GM23248 (cell line): ENCODE data around the gene MYH14. TPM values are rescaled to one million over a fixed set of nuclear protein-coding genes. Genes with fewer than 3 reads are reported as not detected.

Experiments used
- DNase-seq: peaks from one replicate; pipeline ENCODE4 v3.0.0-alpha.2; 2015
- H2AFZ ChIP-seq: fragments of 200-600 bp; sonication (generic); 2 replicates; pipeline ENCODE4 v1.6.1; 2016; ENCODE audit warnings: antibody characterized with exemption
- H3F3A ChIP-seq: fragments of 200-600 bp; sonication (generic); 2 replicates; pipeline ENCODE4 v1.6.1; 2016; ENCODE audit warnings: mild to moderate bottlenecking, antibody characterized with exemption, mixed run types; ENCODE audit not compliant: insufficient read depth
- H3K27ac ChIP-seq: fragments of 200-600 bp; sonication (generic); 2 replicates; pipeline ENCODE4 v1.5.1; 2016; ENCODE audit warnings: mild to moderate bottlenecking
- H3K27me3 ChIP-seq: fragments of 200-600 bp; sonication (generic); replicated peaks from 2 replicates; pipeline ENCODE4 v1.6.1; 2016; ENCODE audit warnings: mild to moderate bottlenecking; ENCODE audit not compliant: insufficient read depth
- H3K36me3 ChIP-seq: fragments of 200-600 bp; sonication (generic); 2 replicates; pipeline ENCODE4 v1.6.1; 2016; ENCODE audit warnings: low read depth, mild to moderate bottlenecking
- H3K4me1 ChIP-seq: fragments of 200-600 bp; sonication (generic); 2 replicates; pipeline ENCODE4 v1.6.1; 2016; ENCODE audit warnings: mild to moderate bottlenecking; ENCODE audit not compliant: insufficient read depth
- H3K4me2 ChIP-seq: fragments of 200-600 bp; sonication (generic); one replicate; pipeline ENCODE4 v1.6.1; 2016; ENCODE audit warnings: mild to moderate bottlenecking; ENCODE audit not compliant: unreplicated experiment
- H3K4me3 ChIP-seq: fragments of 200-600 bp; sonication (generic); 2 replicates; pipeline ENCODE4 v1.5.1; 2016; ENCODE audit warnings: mild to moderate bottlenecking
- H3K79me2 ChIP-seq: fragments of 200-600 bp; sonication (generic); 2 replicates; pipeline ENCODE4 v1.6.1; 2016; ENCODE audit warnings: mild to moderate bottlenecking; ENCODE audit not compliant: insufficient read depth
- H3K9ac ChIP-seq: fragments of 200-600 bp; sonication (generic); 2 replicates; pipeline ENCODE4 v1.6.1; 2016; ENCODE audit warnings: mild to moderate bottlenecking
- H3K9me2 ChIP-seq: fragments of 200-600 bp; sonication (generic); 2 replicates; pipeline ENCODE4 v1.6.1; 2016; ENCODE audit warnings: mixed run types, mild to moderate bottlenecking, moderate library complexity; ENCODE audit not compliant: insufficient read depth
- H3K9me3 ChIP-seq: fragments of 200-600 bp; sonication (generic); one replicate; pipeline ENCODE4 v1.6.1; 2017; ENCODE audit warnings: low read depth
- H4K20me1 ChIP-seq: fragments of 200-600 bp; sonication (generic); 2 replicates; pipeline ENCODE4 v1.6.0; 2016; ENCODE audit not compliant: insufficient read depth
- EZH2 ChIP-seq: fragments of 200-600 bp; sonication (generic); IDR thresholded peaks from 2 replicates; pipeline ENCODE4 v1.6.1; 2018; ENCODE audit warnings: antibody characterized with exemption, mild to moderate bottlenecking; ENCODE audit not compliant: insufficient read depth, poor library complexity, severe bottlenecking
- EZH2phosphoT487 ChIP-seq: fragments of 200-600 bp; sonication (generic); IDR thresholded peaks from 2 replicates; pipeline ENCODE4 v1.6.1; 2018; ENCODE audit warnings: antibody characterized with exemption, moderate library complexity, mild to moderate bottlenecking, low read depth; ENCODE audit not compliant: insufficient read depth
- WGBS, 2 experiments: methylation state at CpG; one replicate each; pipeline ENCODE4 v1.1.6; 2015 to 2017; ENCODE audit warnings: low lambda C conversion rate in 2 of 2, low coverage in 1 of 2; ENCODE audit errors: missing lambda C conversion rate in 2 of 2; 5-methylcytosine and 5-hydroxymethylcytosine counted together
- in situ Hi-C: fragments of 300-500 bp; cut with MboI; formaldehyde crosslinking; loops from 2 replicates; pipeline ENCODE4 v1.15.0; 2020
- polyA plus RNA-seq: library from polyadenylated mRNA; unstranded; fragments of >200 nt; fragmentation: Nextera tagmentation; extraction: Ambion mirVana; gene quantifications from 2 replicates; pipeline ENCODE4 v1.2.1, GENCODE V29; 2016
- total RNA-seq: library from RNA; depleted of rRNA; stranded (reverse); fragments of >200 nt; shearing (Covaris generic); gene quantifications from 2 replicates; pipeline ENCODE4 v1.2.3, GENCODE V29; 2014

MYH14 gene
- total and polyA plus RNA-seq, 2 experiments from 2014 or later = not detected

- no peaks in the 10 kb centered on the region for H3K36me3 ChIP-seq
- H2AFZ ChIP-seq = no peak overlapping the region
- TF ChIP-seq EZH2phosphoT487 (no peak), EZH2 (no peak)
- H3K9me3 ChIP-seq = no peaks in the 10 kb centered on the region
- no peak overlapping the region for H3K9ac ChIP-seq
- H3K9me2 ChIP-seq = no peaks in the 10 kb centered on the region
- no peak overlapping the region for H3K4me3 ChIP-seq
- no peaks in the 10 kb centered on the region for H3K27me3 ChIP-seq
- H3K4me1 ChIP-seq = no peaks in the 10 kb centered on the region
- no peak overlapping the region for H3K4me2 ChIP-seq
- DNase-seq = no peak
- H3F3A ChIP-seq = no peaks in the 10 kb centered on the region
- H3K79me2 ChIP-seq = no peaks in the 10 kb centered on the region
- in situ Hi-C loops = no loop called here
- no peaks in the 10 kb centered on the region for H4K20me1 ChIP-seq
- no peak overlapping the region for H3K27ac ChIP-seq
- 47 to 48% methylated on average over 8 of the region's 8 CpGs for WGBS, 2 experiments
Observed at GRCh38 chr19:50190439-50190891, 13.0 kb upstream of the MYH14 start.

GRCh38 chr19:50191216-50191615 lies 12.2 kb upstream of the MYH14 start:
- H3F3A ChIP-seq = no peaks in the 10 kb centered on the region
- no peak overlapping the region for H3K9ac ChIP-seq
- H3K79me2 ChIP-seq = no peaks in the 10 kb centered on the region
- TF ChIP-seq EZH2phosphoT487 = no peak
- no peak for TF ChIP-seq EZH2
- H3K27me3 ChIP-seq = no peaks in the 10 kb centered on the region
- no peaks in the 10 kb centered on the region for H3K9me3 ChIP-seq
- no peak overlapping the region for H3K27ac ChIP-seq
- H4K20me1 ChIP-seq = no peaks in the 10 kb centered on the region
- in situ Hi-C loops = no loop called here
- H3K4me2 ChIP-seq = no peak overlapping the region
- H3K36me3 ChIP-seq = no peaks in the 10 kb centered on the region
- H3K4me1 ChIP-seq = no peaks in the 10 kb centered on the region
- 1 to 3% methylated on average over 4 of the region's 4 CpGs for WGBS, 2 experiments
- no peak overlapping the region for H3K4me3 ChIP-seq
- no peak overlapping the region for H2AFZ ChIP-seq
- no peak for DNase-seq
- H3K9me2 ChIP-seq = no peaks in the 10 kb centered on the region

- no peaks in the 10 kb centered on the region for H3K4me1 ChIP-seq
- H3K36me3 ChIP-seq = no peaks in the 10 kb centered on the region
- no peak for DNase-seq
- H3K9ac ChIP-seq = no peak overlapping the region
- no peaks in the 10 kb centered on the region for H3K27me3 ChIP-seq
- H3K9me2 ChIP-seq = no peaks in the 10 kb centered on the region
- H3F3A ChIP-seq = no peaks in the 10 kb centered on the region
- in situ Hi-C loops = no loop called here
- no peak overlapping the region for H3K4me3 ChIP-seq
- no peaks in the 10 kb centered on the region for H3K9me3 ChIP-seq
- H3K27ac ChIP-seq = no peak overlapping the region
- TF ChIP-seq EZH2phosphoT487 (no peak), EZH2 (no peak)
- H2AFZ ChIP-seq = no peak overlapping the region
- H3K4me2 ChIP-seq = no peak overlapping the region
- no peaks in the 10 kb centered on the region for H4K20me1 ChIP-seq
- WGBS, 2 experiments = 21 to 23% methylated on average over 13 of the region's 13 CpGs
- no peaks in the 10 kb centered on the region for H3K79me2 ChIP-seq
Observed at GRCh38 chr19:50192463-50193211, 10.8 kb upstream of the MYH14 start.

GRCh38 chr19:50195224-50195623 lies 8.2 kb upstream of the MYH14 start:
- H3F3A ChIP-seq = no peaks in the 10 kb centered on the region
- H3K27me3 ChIP-seq = no peaks in the 10 kb centered on the region
- TF ChIP-seq EZH2 = no peak
- no peak for TF ChIP-seq EZH2phosphoT487
- H2AFZ ChIP-seq = no peak overlapping the region
- 13 to 26% methylated on average over 5 of the region's 5 CpGs for WGBS, 2 experiments
- no peaks in the 10 kb centered on the region for H4K20me1 ChIP-seq
- H3K9me2 ChIP-seq = no peaks in the 10 kb centered on the region
- no peaks in the 10 kb centered on the region for H3K4me1 ChIP-seq
- no peak overlapping the region for H3K9ac ChIP-seq
- no peak overlapping the region for H3K4me2 ChIP-seq
- H3K79me2 ChIP-seq = no peaks in the 10 kb centered on the region
- H3K9me3 ChIP-seq = no peaks in the 10 kb centered on the region
- DNase-seq = no peak
- H3K4me3 ChIP-seq = no peak overlapping the region
- no peaks in the 10 kb centered on the region for H3K36me3 ChIP-seq
- H3K27ac ChIP-seq = no peak overlapping the region
- in situ Hi-C loops = no loop called here
